Stimulated activated CD8-positive, alpha-beta memory T cell treated with anti-CD3 and anti-CD28 coated beads, Interleukin-12 subunit alpha, Interleukin-12 subunit beta, amount 100 ng/mL, for 4 hours (primary cell): ENCODE results near the gene CDS2.
"Not testable (repeated sequence)": the region's sequence is repeated elsewhere in the genome, so short reads cannot be mapped to it uniquely, and the experiment has no call there.

ENCODE experiments used
- DNase-seq: peaks from one replicate; pipeline ENCODE4 v3.0.0-alpha.2; 2020; ENCODE audit warnings: low read depth

CDS2 gene

GRCh38 chr20:5126512-5127203 is at the start of gene CDS2:
CDS2 (plus strand) TSS chr20:5127008; CDS start chr20:5127093, 85 bp downstream.
- peak; percentile 100 for DNase-seq

- DNase-seq, result no peak
Observed at GRCh38 chr20:5077761-5078387, 48.9 kb upstream of the CDS2 start.

GRCh38 chr20:5078399-5078958 is 48.3 kb upstream of the CDS2 start:
- DNase-seq, result peak; percentile 53

GRCh38 chr20:5080384-5080877 is 46.4 kb upstream of the CDS2 start:
- DNase-seq, result no peak

GRCh38 chr20:5085380-5085779 is 41.4 kb upstream of the CDS2 start:
- DNase-seq, result no peak

- DNase-seq, result no peak
Observed at GRCh38 chr20:5088688-5089087, 38.1 kb upstream of the CDS2 start.

- no peak for DNase-seq
Observed at GRCh38 chr20:5090191-5090590, 36.6 kb upstream of the CDS2 start.

- DNase-seq, result no peak
Observed at GRCh38 chr20:5091902-5092301, 34.9 kb upstream of the CDS2 start.

- no peak for DNase-seq
Observed at GRCh38 chr20:5092765-5093339, 34.0 kb upstream of the CDS2 start.

- DNase-seq, result no peak
Observed at GRCh38 chr20:5095454-5095853, 31.4 kb upstream of the CDS2 start.

GRCh38 chr20:5095931-5096330 is 30.9 kb upstream of the CDS2 start:
- no peak for DNase-seq

- no peak for DNase-seq
Observed at GRCh38 chr20:5096463-5096862, 30.3 kb upstream of the CDS2 start.

GRCh38 chr20:5099009-5099408 is 27.8 kb upstream of the CDS2 start:
- not testable (repeated sequence) for DNase-seq

- DNase-seq, result not testable (repeated sequence)
Observed at GRCh38 chr20:5099909-5100308, 26.9 kb upstream of the CDS2 start.

- peak; percentile 55 for DNase-seq
Observed at GRCh38 chr20:5100684-5101347, 26.0 kb upstream of the CDS2 start.

- no peak for DNase-seq
Observed at GRCh38 chr20:5104479-5104878, 22.3 kb upstream of the CDS2 start.

- no peak for DNase-seq
Observed at GRCh38 chr20:5109276-5109675, 17.5 kb upstream of the CDS2 start.

GRCh38 chr20:5113615-5113986 is 13.2 kb upstream of the CDS2 start:
- no peak for DNase-seq

- no peak for DNase-seq
Observed at GRCh38 chr20:5114403-5114802, 12.4 kb upstream of the CDS2 start.

GRCh38 chr20:5116875-5117274 is 9.9 kb upstream of the CDS2 start:
- no peak for DNase-seq

- no peak for DNase-seq
Observed at GRCh38 chr20:5118220-5119142, 8.3 kb upstream of the CDS2 start.

- DNase-seq, result no peak
Observed at GRCh38 chr20:5119143-5119434, 7.7 kb upstream of the CDS2 start.
